ENCODE data around the gene PLXND1.

DNA sequence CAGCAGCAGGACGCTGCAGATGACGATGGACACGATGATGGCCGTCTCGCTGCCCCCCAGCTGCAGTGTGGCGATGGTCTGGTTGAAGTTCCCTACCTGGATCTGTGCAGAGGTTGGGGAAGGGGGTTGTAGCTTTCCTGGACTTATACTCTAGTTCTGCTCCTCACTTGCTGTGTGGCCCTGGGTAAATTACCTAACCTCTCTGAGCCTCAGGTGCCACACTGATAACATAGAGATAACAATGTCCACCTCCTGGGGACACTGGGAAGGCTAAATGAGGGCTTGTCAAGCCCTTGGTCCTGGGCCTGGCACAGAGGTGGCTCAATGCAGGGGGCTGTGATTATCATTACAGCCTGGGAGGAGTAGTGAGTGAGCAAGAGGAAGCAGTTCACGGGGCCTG, 36.6 kb downstream of the PLXND1 start:
- TF ChIP-seq CTCF (conservative IDR thresholded peaks at IDR 0.05; ENCODE audit: low read length) (no peak), EZH2phosphoT487 (IDR thresholded peaks at IDR 0.05; ENCODE audit: borderline replicate concordance) (no peak)
